DND-41 (cell line): Measurements from ENCODE around the gene PIEZO2.

Experiments
- ATAC-seq: fragments of 200-7000 bp; cut with Tn5 transposase; 3 replicates; pipeline ENCODE4 v1.9.1; 2021; ENCODE audit warnings: low read depth; ENCODE audit not compliant: insufficient read depth
- DNase-seq: peaks from one replicate; pipeline ENCODE4 v3.0.0-alpha.2; 2020
- H2AFZ ChIP-seq: 2 replicates; pipeline ENCODE4 v1.6.0; 2012; ENCODE audit warnings: low read depth, low read length
- H3K27ac ChIP-seq: 2 replicates; pipeline ENCODE4 v1.5.1; 2012; ENCODE audit warnings: low read length, inconsistent platforms
- H3K27me3 ChIP-seq: fragments of 200-600 bp; sonication (generic); 2 replicates; pipeline ENCODE4 v1.6.0; 2012; ENCODE audit warnings: low read length, mild to moderate bottlenecking, inconsistent platforms; ENCODE audit not compliant: insufficient read depth, poor library complexity
- H3K36me3 ChIP-seq: 2 replicates; pipeline ENCODE4 v1.5.1; 2012; ENCODE audit warnings: low read length, inconsistent platforms; ENCODE audit not compliant: insufficient read depth
- H3K4me1 ChIP-seq: 2 replicates; pipeline ENCODE4 v1.5.1; 2012; ENCODE audit warnings: mild to moderate bottlenecking, low read length; ENCODE audit not compliant: insufficient read depth
- H3K4me2 ChIP-seq: 2 replicates; pipeline ENCODE4 v1.6.0; 2012; ENCODE audit warnings: mild to moderate bottlenecking, moderate library complexity, low read length, inconsistent platforms; ENCODE audit not compliant: insufficient read depth
- H3K4me3 ChIP-seq, 2 experiments: fragments of 200-600 bp in 1 of 2; shearing (Covaris generic) in 1 of 2; 2 replicates each; pipeline ENCODE4 v1.5.1; 2012 to 2016; ENCODE audit warnings: inconsistent platforms in 2 of 2, low read length in 2 of 2, mild to moderate bottlenecking in 2 of 2, low read depth in 1 of 2, moderate library complexity in 1 of 2
- H3K79me2 ChIP-seq: 2 replicates; pipeline ENCODE4 v1.6.0; 2012; ENCODE audit warnings: low read length, inconsistent platforms; ENCODE audit not compliant: insufficient read depth
- H3K9ac ChIP-seq: 2 replicates; pipeline ENCODE4 v1.6.0; 2012; ENCODE audit warnings: low read depth, mild to moderate bottlenecking, inconsistent platforms, low read length, moderate library complexity
- H3K9me3 ChIP-seq: 2 replicates; pipeline ENCODE4 v1.5.1; 2012; ENCODE audit warnings: low read length, moderate library complexity, mild to moderate bottlenecking, inconsistent platforms; ENCODE audit not compliant: insufficient read depth, severe bottlenecking
- H4K20me1 ChIP-seq: 2 replicates; pipeline ENCODE4 v1.6.0; 2012; ENCODE audit warnings: low read length; ENCODE audit not compliant: insufficient read depth
- EZH2 ChIP-seq: IDR thresholded peaks from 3 replicates; pipeline ENCODE4 v1.6.1; 2012; ENCODE audit warnings: borderline replicate concordance, low read depth, mild to moderate bottlenecking, moderate library complexity, low read length, inconsistent platforms; ENCODE audit not compliant: severe bottlenecking
- TF ChIP-seq, protein P1 (sequence below): IDR thresholded peaks from 2 replicates; pipeline ENCODE4 v1.5.1; 2012; ENCODE audit warnings: borderline replicate concordance, low read length, moderate library complexity, mild to moderate bottlenecking; ENCODE audit not compliant: poor library complexity, severe bottlenecking; ENCODE audit errors: extremely low read depth

PIEZO2 gene

DNA sequence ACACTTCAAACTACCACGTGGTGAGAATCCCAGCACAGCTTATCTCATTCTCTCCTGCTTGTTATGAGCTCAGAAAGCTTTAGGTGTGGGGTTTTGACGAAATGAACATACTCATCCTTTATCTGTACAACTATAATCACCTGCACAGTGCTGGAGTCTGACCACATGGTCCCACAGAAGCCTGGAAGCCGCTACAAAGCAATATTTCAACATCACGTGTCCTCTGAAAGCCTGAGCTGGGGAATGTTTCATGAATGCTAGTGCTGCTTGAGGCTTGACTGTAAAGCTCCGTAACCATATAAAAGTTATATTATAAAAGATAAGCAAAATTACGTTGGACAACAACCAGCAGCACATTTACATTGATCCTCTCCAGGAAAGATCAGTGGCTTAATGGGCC is 43.9 kb downstream of the PIEZO2 start:
- Histone ChIP-seq H3K9me3 (no peaks in the 10 kb centered on the region), H3K36me3 (no peaks in the 10 kb centered on the region), H4K20me1 (no peaks in the 10 kb centered on the region), H3K79me2 (no peaks in the 10 kb centered on the region), H3K27ac (no peak overlapping the region), H2AFZ (no peak overlapping the region), H3K4me3 (no peak overlapping the region), H3K4me2 (no peak overlapping the region), H3K4me1 (no peaks in the 10 kb centered on the region), H3K9ac (no peak overlapping the region), H3K27me3 (no peaks in the 10 kb centered on the region)
- TF ChIP-seq, protein P1, sequence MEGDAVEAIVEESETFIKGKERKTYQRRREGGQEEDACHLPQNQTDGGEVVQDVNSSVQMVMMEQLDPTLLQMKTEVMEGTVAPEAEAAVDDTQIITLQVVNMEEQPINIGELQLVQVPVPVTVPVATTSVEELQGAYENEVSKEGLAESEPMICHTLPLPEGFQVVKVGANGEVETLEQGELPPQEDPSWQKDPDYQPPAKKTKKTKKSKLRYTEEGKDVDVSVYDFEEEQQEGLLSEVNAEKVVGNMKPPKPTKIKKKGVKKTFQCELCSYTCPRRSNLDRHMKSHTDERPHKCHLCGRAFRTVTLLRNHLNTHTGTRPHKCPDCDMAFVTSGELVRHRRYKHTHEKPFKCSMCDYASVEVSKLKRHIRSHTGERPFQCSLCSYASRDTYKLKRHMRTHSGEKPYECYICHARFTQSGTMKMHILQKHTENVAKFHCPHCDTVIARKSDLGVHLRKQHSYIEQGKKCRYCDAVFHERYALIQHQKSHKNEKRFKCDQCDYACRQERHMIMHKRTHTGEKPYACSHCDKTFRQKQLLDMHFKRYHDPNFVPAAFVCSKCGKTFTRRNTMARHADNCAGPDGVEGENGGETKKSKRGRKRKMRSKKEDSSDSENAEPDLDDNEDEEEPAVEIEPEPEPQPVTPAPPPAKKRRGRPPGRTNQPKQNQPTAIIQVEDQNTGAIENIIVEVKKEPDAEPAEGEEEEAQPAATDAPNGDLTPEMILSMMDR: no peak
- TF ChIP-seq EZH2: no peak
- no peak for ATAC-seq
- DNase-seq: no peak

DNA sequence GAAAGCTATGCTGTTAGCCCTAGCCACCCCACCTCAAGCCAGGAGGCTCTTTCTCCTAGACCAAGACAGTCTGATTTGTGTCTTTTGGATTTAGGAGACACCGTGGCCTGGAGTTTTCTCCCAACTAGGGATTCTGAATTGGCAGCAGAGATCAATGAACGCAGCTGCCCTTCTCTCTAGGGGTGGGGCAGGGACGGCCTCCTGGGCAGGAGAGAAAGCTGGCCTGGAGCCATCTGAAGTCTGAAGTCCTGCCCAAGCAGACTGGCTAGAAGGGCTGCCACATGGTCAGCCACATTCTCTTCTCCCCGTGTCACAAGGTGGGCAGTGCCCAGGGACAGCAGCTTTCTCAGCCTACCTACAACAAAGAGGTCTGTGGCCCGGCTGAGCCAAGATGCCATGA is 45.1 kb downstream of the PIEZO2 start:
- Histone ChIP-seq H3K27ac (no peak overlapping the region), H3K79me2 (no peaks in the 10 kb centered on the region), H3K27me3 (no peaks in the 10 kb centered on the region), H4K20me1 (no peaks in the 10 kb centered on the region), H3K4me3 (no peak overlapping the region), H3K9me3 (no peaks in the 10 kb centered on the region), H3K36me3 (no peaks in the 10 kb centered on the region), H3K4me1 (no peaks in the 10 kb centered on the region), H2AFZ (no peak overlapping the region), H3K9ac (no peak overlapping the region), H3K4me2 (no peak overlapping the region)
- DNase-seq (no peak), ATAC-seq (no peak)
- no peak for TF ChIP-seq EZH2
- TF ChIP-seq, protein P1: no peak

DNA sequence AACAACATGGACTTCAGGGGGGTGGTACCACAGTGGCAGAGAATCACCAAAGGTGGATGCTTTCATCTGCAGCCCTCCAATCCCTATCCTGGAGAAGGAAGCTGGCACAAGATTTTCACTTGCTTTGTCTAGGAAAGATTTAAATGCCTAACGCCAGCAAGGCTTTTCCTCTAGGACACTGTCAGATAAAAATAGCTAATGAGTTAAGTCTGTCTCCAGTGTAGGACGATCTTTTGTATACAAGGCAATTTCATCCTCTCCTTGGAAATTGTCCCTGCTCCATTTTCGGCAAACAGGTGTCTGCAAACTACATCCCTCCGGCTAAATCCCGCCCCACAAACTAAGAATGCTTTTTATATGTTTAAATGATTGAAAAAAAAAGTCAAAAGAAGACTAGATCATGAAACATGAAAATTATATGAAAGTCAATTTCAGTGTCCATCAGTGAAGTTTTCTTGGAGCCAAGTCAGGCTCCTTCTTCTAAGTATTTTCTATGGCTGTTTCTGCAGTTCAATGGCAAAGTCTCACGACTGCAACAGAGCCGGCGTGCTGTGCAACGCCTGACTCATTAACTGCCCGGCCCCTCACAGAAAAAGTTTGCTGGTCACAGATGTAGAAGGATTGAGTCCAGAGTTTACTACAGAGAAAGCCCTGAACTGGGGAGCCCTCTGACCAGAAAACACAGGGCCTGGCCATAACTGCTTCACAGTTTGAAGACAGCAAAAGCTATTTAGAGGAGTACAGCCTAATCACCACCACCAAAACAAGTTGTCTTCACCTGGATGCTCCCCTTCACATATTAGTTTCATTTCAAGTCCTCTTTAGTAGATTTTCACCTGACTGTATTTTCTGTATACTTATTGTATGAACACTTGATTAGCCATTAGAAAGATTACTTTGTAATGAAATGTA is 52.3 kb downstream of the PIEZO2 start:
- H2AFZ ChIP-seq: no peak overlapping the region
- no peak overlapping the region for H3K4me3 ChIP-seq
- H4K20me1 ChIP-seq: no peaks in the 10 kb centered on the region
- no peaks in the 10 kb centered on the region for H3K36me3 ChIP-seq
- H3K4me2 ChIP-seq: no peak overlapping the region
- H3K79me2 ChIP-seq: no peaks in the 10 kb centered on the region
- H3K9ac ChIP-seq: no peak overlapping the region
- no peaks in the 10 kb centered on the region for H3K9me3 ChIP-seq
- DNase-seq (no peak), ATAC-seq (no peak)
- no peak overlapping the region for H3K27ac ChIP-seq
- H3K27me3 ChIP-seq: no peaks in the 10 kb centered on the region
- TF ChIP-seq, protein P1: no peak
- no peak for TF ChIP-seq EZH2
- no peaks in the 10 kb centered on the region for H3K4me1 ChIP-seq
